GM18519 (cell line): ENCODE data around the gene GAB1.
A peak's percentile ranks its signal among the peaks of the same experiment; 100 is the strongest.

ENCODE experiments used
- ATAC-seq: cut with Tn5 transposase; IDR thresholded peaks from one replicate; pipeline ENCODE4 v1.9.1; 2021; ENCODE audit warnings: mild to moderate bottlenecking, moderate library complexity; ENCODE audit not compliant: unreplicated experiment, low FRiP score

GAB1 gene

GRCh38 chr4:143473334-143474126 lies 136.9 kb downstream of the GAB1 start:
- no peak for ATAC-seq

- no peak for ATAC-seq
Measured at GRCh38 chr4:143477487-143477886, 140.8 kb downstream of the GAB1 start.

- no peak for ATAC-seq
Measured at GRCh38 chr4:143481361-143481760, 144.7 kb downstream of the GAB1 start.

- peak; percentile 59 for ATAC-seq
Measured at GRCh38 chr4:143482840-143483239, 146.2 kb downstream of the GAB1 start.

GRCh38 chr4:143486314-143486713 lies 149.6 kb downstream of the GAB1 start:
- ATAC-seq: no peak

- ATAC-seq: no peak
Measured at GRCh38 chr4:143488687-143489086, 152.0 kb downstream of the GAB1 start.

- no peak for ATAC-seq
Measured at GRCh38 chr4:143489106-143489505, 152.4 kb downstream of the GAB1 start.

- no peak for ATAC-seq
Measured at GRCh38 chr4:143498021-143498420, 161.3 kb downstream of the GAB1 start.

- no peak for ATAC-seq
Measured at GRCh38 chr4:143502231-143502630, 165.6 kb downstream of the GAB1 start.

- no peak for ATAC-seq
Measured at GRCh38 chr4:143506031-143506430, 169.4 kb downstream of the GAB1 start.

- no peak for ATAC-seq
Measured at GRCh38 chr4:143511906-143512305, 175.2 kb downstream of the GAB1 start.

GRCh38 chr4:143512978-143513313 lies 176.3 kb downstream of the GAB1 start:
- peak; percentile 30 for ATAC-seq

GRCh38 chr4:143513314-143514168 lies 176.9 kb downstream of the GAB1 start, which contains the start of gene SMARCA5:
SMARCA5 (plus strand) TSS chr4:143513702; CDS start chr4:143513925, 223 bp downstream.
- ATAC-seq: peak; percentile 80

GRCh38 chr4:143514169-143514495 lies 177.5 kb downstream of the GAB1 start:
- ATAC-seq: no peak

GRCh38 chr4:143514497-143514896 lies 177.8 kb downstream of the GAB1 start:
- no peak for ATAC-seq

GRCh38 chr4:143514901-143515300 lies 178.2 kb downstream of the GAB1 start:
- no peak for ATAC-seq

GRCh38 chr4:143515905-143516304 lies 179.2 kb downstream of the GAB1 start:
- ATAC-seq: no peak

- ATAC-seq: no peak
Measured at GRCh38 chr4:143517764-143518163, 181.1 kb downstream of the GAB1 start.
